OCI-LY3 (cell line): ENCODE data around the gene NFIA.

Experiments used
- EZH2phosphoT487 ChIP-seq: fragments of 200-600 bp; shearing (Covaris generic); IDR thresholded peaks from 2 replicates; pipeline ENCODE4 v1.6.1; 2018; ENCODE audit warnings: antibody characterized with exemption, mixed run types, low read depth
- TF ChIP-seq, protein P1 (sequence below): fragments of 200-600, 300-600 bp; sonication (generic); IDR thresholded peaks from 2 replicates; pipeline ENCODE4 v1.5.1; 2014; ENCODE audit warnings: antibody characterized with exemption, low read length, low read depth

DNA sequence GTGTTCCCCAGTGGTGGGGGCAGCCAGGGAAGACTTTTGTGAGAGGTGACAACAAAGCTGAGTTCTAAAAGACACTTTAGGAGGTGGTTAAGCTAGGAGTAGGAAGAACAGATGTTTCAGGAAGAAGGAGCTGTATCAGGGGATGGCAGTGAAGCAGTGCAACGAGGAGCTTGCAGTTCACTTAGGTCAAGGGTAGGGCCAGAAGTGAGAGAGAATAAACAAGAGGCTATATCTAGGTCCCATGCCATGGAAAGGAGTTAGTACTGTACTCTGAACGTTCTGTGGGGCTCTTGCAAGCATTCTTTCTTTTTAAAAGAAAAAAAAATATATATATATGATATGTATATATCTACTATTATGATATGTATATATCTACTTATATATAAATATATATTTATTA, 244.4 kb downstream of the NFIA start:
- TF ChIP-seq, protein P1, sequence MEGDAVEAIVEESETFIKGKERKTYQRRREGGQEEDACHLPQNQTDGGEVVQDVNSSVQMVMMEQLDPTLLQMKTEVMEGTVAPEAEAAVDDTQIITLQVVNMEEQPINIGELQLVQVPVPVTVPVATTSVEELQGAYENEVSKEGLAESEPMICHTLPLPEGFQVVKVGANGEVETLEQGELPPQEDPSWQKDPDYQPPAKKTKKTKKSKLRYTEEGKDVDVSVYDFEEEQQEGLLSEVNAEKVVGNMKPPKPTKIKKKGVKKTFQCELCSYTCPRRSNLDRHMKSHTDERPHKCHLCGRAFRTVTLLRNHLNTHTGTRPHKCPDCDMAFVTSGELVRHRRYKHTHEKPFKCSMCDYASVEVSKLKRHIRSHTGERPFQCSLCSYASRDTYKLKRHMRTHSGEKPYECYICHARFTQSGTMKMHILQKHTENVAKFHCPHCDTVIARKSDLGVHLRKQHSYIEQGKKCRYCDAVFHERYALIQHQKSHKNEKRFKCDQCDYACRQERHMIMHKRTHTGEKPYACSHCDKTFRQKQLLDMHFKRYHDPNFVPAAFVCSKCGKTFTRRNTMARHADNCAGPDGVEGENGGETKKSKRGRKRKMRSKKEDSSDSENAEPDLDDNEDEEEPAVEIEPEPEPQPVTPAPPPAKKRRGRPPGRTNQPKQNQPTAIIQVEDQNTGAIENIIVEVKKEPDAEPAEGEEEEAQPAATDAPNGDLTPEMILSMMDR: no peak
- no peak for TF ChIP-seq EZH2phosphoT487
